A549 (cell line): Measurements from ENCODE around the gene GPRC5A. TPM values are rescaled to one million over a fixed set of nuclear protein-coding genes. Genes with fewer than 3 reads are reported as not detected.

Experiments used
- ATAC-seq, 2 experiments: fragments of 200-7000 bp in 1 of 2; fragments of >200 bp in 1 of 2; cut with Nextera tagmentation in 1 of 2; cut with Tn5 transposase in 1 of 2; 3 replicates each; pipeline versions ENCODE4 v1.8.0 to v1.9.1; 2018 to 2020; ENCODE audit warnings: mild to moderate bottlenecking in 1 of 2, moderate library complexity in 1 of 2
- CTCF ChIA-PET: fragments of 300-600 bp; sonication (Branson Sonifier 250); formaldehyde crosslinking; extraction: SDS; loops from one replicate; lab custom pipeline; 2021; ENCODE audit warnings: antibody characterized with exemption, inconsistent platforms; lab: Yijun Ruan, JAX
- POLR2A ChIA-PET: fragments of 350-600 bp; formaldehyde crosslinking; extraction: SDS; loops from one replicate; lab custom pipeline; 2021; ENCODE audit warnings: antibody characterized with exemption, inconsistent platforms; lab: Yijun Ruan, JAX
- DNase-seq, 2 experiments: peaks; one replicate each; pipeline versions ENCODE4 v3.0.0 to v3.0.0-alpha.2; 2011 to 2016; ENCODE audit warnings: low read depth in 1 of 2, low spot score in 1 of 2
- FAIRE-seq: peaks from 2 replicates; lab custom pipeline; 2011; peaks lifted over from hg19 to GRCh38; lab: Jason Lieb, UNC
- H3K27ac ChIP-seq, 2 experiments: fragments of >200 bp; sonication (Bioruptor Twin); formaldehyde crosslinking; 3 replicates each; pipeline ENCODE4 v1.5.1; 2016 to 2017
- H3K4me1 ChIP-seq: fragments of >200 bp; sonication (Bioruptor Twin); formaldehyde crosslinking; 3 replicates; pipeline ENCODE4 v1.6.1; 2016
- H3K4me2 ChIP-seq: fragments of >200 bp; sonication (Bioruptor Twin); formaldehyde crosslinking; 3 replicates; pipeline ENCODE4 v1.6.1; 2016
- H3K4me3 ChIP-seq: fragments of >200 bp; sonication (Bioruptor Twin); formaldehyde crosslinking; 3 replicates; pipeline ENCODE4 v1.5.1; 2016
- H3K9me3 ChIP-seq: fragments of >200 bp; sonication (Bioruptor Twin); formaldehyde crosslinking; 3 replicates; pipeline ENCODE4 v1.6.1; 2016
- CHD2 ChIP-seq: fragments of 150-350 bp; IDR thresholded peaks from 2 replicates; pipeline ENCODE4 v1.6.1; 2014; ENCODE audit warnings: low read length; ENCODE audit not compliant: partially characterized antibody
- EHMT2 ChIP-seq: fragments of 200-600 bp; sonication (generic); IDR thresholded peaks from 2 replicates; pipeline ENCODE4 v1.6.1; 2016; ENCODE audit warnings: antibody characterized with exemption, low read depth, mild to moderate bottlenecking, moderate library complexity
- ESRRA ChIP-seq: fragments of 150-350 bp; IDR thresholded peaks from 2 replicates; pipeline ENCODE4 v1.6.1; 2014; ENCODE audit warnings: mild to moderate bottlenecking, low read length, borderline replicate concordance
- FOXS1 ChIP-seq: fragments of 250-450 bp; sonication (Bioruptor Pico); IDR thresholded peaks from 2 replicates; pipeline ENCODE4 v1.5.0; 2020; ENCODE audit warnings: mild to moderate bottlenecking, moderate library complexity
- GATA3 ChIP-seq: IDR thresholded peaks from 2 replicates; pipeline ENCODE4 v1.6.1; 2012; ENCODE audit warnings: borderline replicate concordance
- HDAC2 ChIP-seq: fragments of 200-600 bp; sonication (generic); IDR thresholded peaks from 2 replicates; pipeline ENCODE4 v1.6.1; 2016
- HMGXB4 ChIP-seq: fragments of 250-450 bp; sonication (Bioruptor Pico); IDR thresholded peaks from 2 replicates; pipeline ENCODE4 v1.5.0; 2021; ENCODE audit warnings: mild to moderate bottlenecking, moderate library complexity, borderline replicate concordance
- JUN ChIP-seq, 2 experiments: fragments of >200 bp; sonication (Bioruptor Twin); formaldehyde crosslinking; IDR thresholded peaks; 2 replicates in 1 of 2; 3 replicates in 1 of 2; pipeline ENCODE4 v1.6.1; 2016 to 2017
- KDM5A ChIP-seq: fragments of 200-600 bp; sonication (generic); IDR thresholded peaks from 2 replicates; pipeline ENCODE4 v1.6.1; 2016; ENCODE audit warnings: antibody characterized with exemption, mild to moderate bottlenecking
- MAX ChIP-seq: IDR thresholded peaks from 2 replicates; pipeline ENCODE4 v1.6.1; 2012
- MAZ ChIP-seq: fragments of 150-350 bp; IDR thresholded peaks from 2 replicates; pipeline ENCODE4 v1.6.1; 2014; ENCODE audit warnings: antibody characterized with exemption, low read depth, low read length, borderline replicate concordance
- NFE2L2 ChIP-seq: fragments of 150-350 bp; conservative IDR thresholded peaks from 2 replicates; pipeline ENCODE4 v1.6.1; 2014; ENCODE audit warnings: low read length
- REST ChIP-seq: fragments of 200-600 bp; sonication (generic); IDR thresholded peaks from 2 replicates; pipeline ENCODE4 v1.6.1; 2016; ENCODE audit warnings: antibody characterized with exemption, mild to moderate bottlenecking, moderate library complexity
- ZC3H11A ChIP-seq: fragments of 450-650 bp; IDR thresholded peaks from 2 replicates; pipeline ENCODE4 v1.6.1; 2014; ENCODE audit warnings: antibody characterized with exemption, mild to moderate bottlenecking
- WGBS: methylation state at CpG from one replicate; pipeline ENCODE4 v1.1.6; 2017; ENCODE audit errors: missing lambda C conversion rate; 5-methylcytosine and 5-hydroxymethylcytosine counted together
- polyA plus RNA-seq, 4 experiments: library from polyadenylated mRNA; depleted of rRNA in 3 of 4; stranded (reverse); fragments of >200 nt; fragmentation: RNase III in 1 of 4; extraction: RNeasy Plus Mini Kit Qiagen cat#74134 plus additional on column Dnase treatment in 1 of 4; gene quantifications; 2 replicates in 3 of 4; 3 replicates in 1 of 4; pipeline ENCODE4 v1.2.3, GENCODE V29; 2011 to 2017

Gene GPRC5A
- polyA plus RNA-seq, 2 of the 4 experiments (the other 2 are of a cell fraction): 173 to 296 TPM

GRCh38 chr12:12883369-12884001, 7.9 kb upstream of the GPRC5A start (continued):
- TF ChIP-seq JUN (IDR thresholded peaks at IDR 0.05): peak; percentile 77 to 89; a peak in 4 of 5 replicates

GRCh38 chr12:12885096-12885792, 6.1 kb upstream of the GPRC5A start:
- Histone ChIP-seq H3K9me3 (no peaks in the 10 kb centered on the region), H3K4me2 (0 out of 3 replicates have a peak overlapping the region, but pooled peaks have one; percentile 3), H3K4me3 (no peak overlapping the region), H3K27ac (peak overlapping the region; percentile 85 to 90), H3K4me1 (peaks cover 75% of the 10 kb centered on the region)
- ChIA-PET POLR2A (no interaction called here), CTCF (interaction anchor here (1.9 kb wide), 1 partner anchor 16 kb away, joined by 6 read pairs; no protein-coding TSS in a partner anchor)
- ATAC-seq (no peak), FAIRE-seq (no peak), DNase-seq (no peak)
- TF ChIP-seq ZC3H11A: no peak
- TF ChIP-seq EHMT2: no peak
- TF ChIP-seq GATA3: no peak
- no peak for TF ChIP-seq REST
- no peak for TF ChIP-seq NFE2L2
- TF ChIP-seq FOXS1 (CRISPR knock-in tag): no peak
- WGBS: 77% methylated on average over 14 of the region's 14 CpGs

GRCh38 chr12:12887471-12887870, 3.9 kb upstream of the GPRC5A start:
- Histone ChIP-seq H3K9me3 (no peaks in the 10 kb centered on the region), H3K27ac (peak overlapping the region; percentile 8 to 94; a peak in 4 of 6 replicates), H3K4me2 (peak overlapping the region; percentile 6; the same call in 1 of the 3 replicates), H3K4me1 (peaks cover 58% of the 10 kb centered on the region), H3K4me3 (no peak overlapping the region)
- no peak for FAIRE-seq
- DNase-seq: peak in 1 of 2 experiments; percentile 31
- 45% methylated on average over 7 of the region's 7 CpGs for WGBS
- no peak for TF ChIP-seq MAZ
- 0 out of 2 replicates have a peak, but pooled peaks have one; percentile 18 for TF ChIP-seq MAX
- no peak for TF ChIP-seq ESRRA
- TF ChIP-seq HDAC2: no peak
- no peak for TF ChIP-seq KDM5A
- TF ChIP-seq CHD2: no peak
- ChIA-PET CTCF (interaction anchor here (0.5 to 2.2 kb wide), 6 partner anchors 14 to 154 kb away, joined by 3 to 25 read pairs (median 6); no protein-coding TSS in a partner anchor), POLR2A (no interaction called here)
- no peak for ATAC-seq

- DNase-seq: no peak
- CTCF ChIA-PET: interaction anchor here (1.1 to 4.6 kb wide), 7 partner anchors 12 to 101 kb away, joined by 3 to 55 read pairs (median 30); partner anchors contain the start of gene DDX47
- Histone ChIP-seq H3K9me3 (no peaks in the 10 kb centered on the region), H3K4me2 (peak overlapping the region; percentile 89)
- POLR2A ChIA-PET: interaction anchor here (2.5 to 3.2 kb wide), 2 partner anchors 17 to 86 kb away, joined by 10 to 28 read pairs; no protein-coding TSS in a partner anchor
- no peak for TF ChIP-seq HMGXB4
- TF ChIP-seq, all 56 proteins: peak for 0
- FAIRE-seq (no peak), ATAC-seq (no peak)
- Histone ChIP-seq H3K4me3 (no peak overlapping the region), H3K27ac (peak overlapping the region; percentile 94), H3K4me1 (peaks cover 49% of the 10 kb centered on the region)
- WGBS: 92% methylated on average over 5 of the region's 5 CpGs
Observed at GRCh38 chr12:12889701-12890100, 1.7 kb upstream of the GPRC5A start.
